H1 (cell line): ENCODE results near the gene PAWR. TPM values are rescaled to one million over a fixed set of nuclear protein-coding genes. Genes with fewer than 3 reads are reported as not detected.

ENCODE experiments used
- CTCF ChIA-PET: fragments of 300-600 bp; sonication (Branson Sonifier 250); formaldehyde crosslinking; loops from one replicate; lab custom pipeline; 2021; ENCODE audit not compliant: partially characterized antibody; lab: Charles Lee
- POLR2A ChIA-PET: fragments of 300-600 bp; sonication (Branson Sonifier 250); formaldehyde crosslinking; loops from one replicate; lab custom pipeline; 2021; ENCODE audit warnings: inconsistent platforms; ENCODE audit not compliant: partially characterized antibody; lab: Charles Lee
- DNase-seq, 2 experiments: peaks; one replicate each; pipeline versions ENCODE4 v3.0.0 to v3.0.0-alpha.2; 2010 to 2022; ENCODE audit warnings: low spot score in 2 of 2, low read depth in 1 of 2, mixed read lengths in 1 of 2
- FAIRE-seq: peaks from 2 replicates; lab custom pipeline; 2011; peaks lifted over from hg19 to GRCh38; lab: Jason Lieb, UNC
- H2AFZ ChIP-seq: 2 replicates; pipeline ENCODE4 v1.8.1; 2012; ENCODE audit warnings: low read length, inconsistent platforms
- H2AK5ac ChIP-seq: 2 replicates; pipeline ENCODE4 v1.6.1; 2013; ENCODE audit warnings: low read depth, low read length
- H2BK120ac ChIP-seq: replicated peaks from 2 replicates; pipeline ENCODE3; 2013; ENCODE audit warnings: low read depth, low read length, inconsistent platforms
- H2BK12ac ChIP-seq: 2 replicates; pipeline ENCODE4 v1.6.1; 2013; ENCODE audit warnings: low read depth, low read length
- H2BK15ac ChIP-seq: 2 replicates; pipeline ENCODE4 v1.6.1; 2013; ENCODE audit warnings: low read length
- H2BK20ac ChIP-seq: 2 replicates; pipeline ENCODE4 v1.6.1; 2013; ENCODE audit warnings: low read length
- H2BK5ac ChIP-seq: 2 replicates; pipeline ENCODE4 v1.6.1; 2013; ENCODE audit warnings: low read depth, low read length
- H3K14ac ChIP-seq: 2 replicates; pipeline ENCODE4 v1.6.1; 2013; ENCODE audit warnings: inconsistent platforms; ENCODE audit not compliant: insufficient read length
- H3K18ac ChIP-seq: 2 replicates; pipeline ENCODE4 v1.6.1; 2013; ENCODE audit warnings: low read length; ENCODE audit errors: extremely low read depth
- H3K23ac ChIP-seq: 2 replicates; pipeline ENCODE4 v1.6.1; 2013; ENCODE audit warnings: inconsistent platforms; ENCODE audit not compliant: insufficient read length
- H3K23me2 ChIP-seq: 2 replicates; pipeline ENCODE4 v1.6.1; 2013; ENCODE audit warnings: low read depth, low read length
- H3K27ac ChIP-seq: 2 replicates; pipeline ENCODE4 v1.6.1; 2011; ENCODE audit warnings: low read depth, low read length, inconsistent platforms
- H3K27me3 ChIP-seq, 4 experiments: replicated peaks in 1 of 4; 1 replicate in 1 of 4; 2 replicates in 3 of 4; pipeline versions ENCODE4 v1.6.1 to v1.8.1; 2011 to 2013; ENCODE audit warnings: low read length in 3 of 4, mild to moderate bottlenecking in 3 of 4, inconsistent platforms in 2 of 4, mixed read lengths in 2 of 4, moderate library complexity in 1 of 4; ENCODE audit not compliant: control insufficient read depth in 3 of 4, insufficient read depth in 3 of 4; ENCODE audit errors: extremely low read depth in 1 of 4
- H3K36me3 ChIP-seq, 4 experiments: 2 replicates each; pipeline versions ENCODE4 v1.6.1 to v1.8.1; 2011 to 2013; ENCODE audit warnings: mild to moderate bottlenecking in 4 of 4, low read length in 3 of 4, moderate library complexity in 2 of 4, control low read depth in 1 of 4, inconsistent platforms in 1 of 4; ENCODE audit not compliant: insufficient read depth in 4 of 4, control insufficient read depth in 2 of 4
- H3K4ac ChIP-seq: replicated peaks from 2 replicates; pipeline ENCODE3; 2013; ENCODE audit warnings: low read length, low read depth, mixed read lengths, inconsistent platforms; ENCODE audit not compliant: insufficient read length
- H3K4me1 ChIP-seq, 4 experiments: replicated peaks in 1 of 4; 1 replicate in 1 of 4; 2 replicates in 3 of 4; pipeline versions ENCODE4 v1.6.1 to v1.8.1; 2011 to 2013; ENCODE audit warnings: low read length in 3 of 4, inconsistent platforms in 2 of 4, mixed read lengths in 1 of 4; ENCODE audit not compliant: insufficient read depth in 4 of 4, control insufficient read depth in 3 of 4
- H3K4me2 ChIP-seq, 2 experiments: 2 replicates each; pipeline versions ENCODE4 v1.6.1 to v1.8.1; 2011 to 2013; ENCODE audit warnings: low read depth in 2 of 2, low read length in 2 of 2, control low read depth in 1 of 2, inconsistent platforms in 1 of 2, mild to moderate bottlenecking in 1 of 2; ENCODE audit not compliant: insufficient read depth in 1 of 2
- H3K4me3 ChIP-seq, 4 experiments: fragments of 200-600, 300-600 bp in 1 of 4; sonication (generic), shearing (Covaris generic), sonication (Bioruptor Twin) in 1 of 4; 2 replicates each; pipeline versions ENCODE4 v1.5.1 to v1.8.1; 2011 to 2016; ENCODE audit warnings: low read length in 4 of 4, low read depth in 3 of 4, control low read depth in 2 of 4, inconsistent platforms in 2 of 4, mild to moderate bottlenecking in 2 of 4, mixed read lengths in 1 of 4, moderate library complexity in 1 of 4; ENCODE audit not compliant: insufficient read depth in 2 of 4; ENCODE audit errors: extremely low read depth in 1 of 4
- H3K56ac ChIP-seq: replicated peaks from 2 replicates; pipeline ENCODE3; 2013; ENCODE audit warnings: low read depth, mild to moderate bottlenecking, mixed read lengths, low read length, inconsistent platforms; ENCODE audit not compliant: insufficient read length
- H3K79me1 ChIP-seq: 2 replicates; pipeline ENCODE4 v1.6.1; 2013; ENCODE audit warnings: low read depth, low read length, control low read depth
- H3K79me2 ChIP-seq, 2 experiments: 2 replicates each; pipeline versions ENCODE4 v1.6.1 to v1.8.1; 2012 to 2013; ENCODE audit warnings: low read length in 2 of 2, mild to moderate bottlenecking in 2 of 2, inconsistent platforms in 1 of 2; ENCODE audit not compliant: insufficient read depth in 2 of 2, control insufficient read depth in 1 of 2
- H3K9ac ChIP-seq, 4 experiments: replicated peaks in 1 of 4; 1 replicate in 1 of 4; 2 replicates in 3 of 4; pipeline versions ENCODE4 v1.6.1 to v1.8.1; 2011 to 2013; ENCODE audit warnings: low read depth in 3 of 4, low read length in 3 of 4, control low read depth in 2 of 4, mild to moderate bottlenecking in 2 of 4, moderate library complexity in 2 of 4, inconsistent platforms in 1 of 4; ENCODE audit errors: extremely low read depth in 1 of 4
- H3K9me3 ChIP-seq, 2 experiments: 2 replicates each; pipeline versions ENCODE4 v1.6.1 to v1.8.1; 2012 to 2013; ENCODE audit warnings: mild to moderate bottlenecking in 2 of 2, moderate library complexity in 2 of 2, control low read depth in 1 of 2, inconsistent platforms in 1 of 2, low read depth in 1 of 2, low read length in 1 of 2, mixed read lengths in 1 of 2; ENCODE audit not compliant: insufficient read depth in 2 of 2
- H4K20me1 ChIP-seq, 2 experiments: replicated peaks in 1 of 2; 2 replicates each; pipeline versions ENCODE3 to v1.8.1; 2011 to 2013; ENCODE audit warnings: inconsistent platforms in 2 of 2, low read length in 2 of 2, mild to moderate bottlenecking in 1 of 2; ENCODE audit not compliant: insufficient read depth in 2 of 2, control insufficient read depth in 1 of 2
- H4K5ac ChIP-seq: 2 replicates; pipeline ENCODE4 v1.6.1; 2013; ENCODE audit warnings: low read length, low read depth, mixed read lengths, inconsistent platforms; ENCODE audit not compliant: insufficient read length
- H4K8ac ChIP-seq: 2 replicates; pipeline ENCODE4 v1.8.0; 2013; ENCODE audit warnings: mild to moderate bottlenecking, moderate library complexity, low read length, inconsistent platforms; ENCODE audit not compliant: insufficient read depth; ENCODE audit errors: extremely low read depth
- H4K91ac ChIP-seq: replicated peaks from 2 replicates; pipeline ENCODE3; 2013; ENCODE audit warnings: low read length, mixed read lengths, inconsistent platforms; ENCODE audit not compliant: insufficient read length
- FOSL1 ChIP-seq: IDR thresholded peaks from 2 replicates; pipeline ENCODE4 v1.6.1; 2011; ENCODE audit warnings: mild to moderate bottlenecking, low read depth, low read length, moderate library complexity; ENCODE audit not compliant: insufficient read depth
- MAFK ChIP-seq: IDR thresholded peaks from 2 replicates; pipeline ENCODE4 v1.6.1; 2012; ENCODE audit warnings: low read depth, mild to moderate bottlenecking, improper control_type of control experiment, low read length
- WGBS, 2 experiments: shearing (Covaris generic) in 1 of 2; methylation state at CpG; one replicate each; pipeline versions ENCODE4 v1.1.6 to v1.1.7; 2013 to 2015; ENCODE audit warnings: low lambda C conversion rate in 2 of 2, mixed read lengths in 2 of 2, inconsistent platforms in 1 of 2, low coverage in 1 of 2, missing lambda C conversion rate in 1 of 2; ENCODE audit not compliant: insufficient replicate concordance in 2 of 2, insufficient coverage in 1 of 2, insufficient read length in 1 of 2; ENCODE audit errors: extremely low coverage in 1 of 2, missing lambda C conversion rate in 1 of 2; 5-methylcytosine and 5-hydroxymethylcytosine counted together
- polyA plus RNA-seq, 7 experiments: library from polyadenylated mRNA; depleted of rRNA in 3 of 7; stranded (reverse) in 5 of 7; unstranded in 2 of 7; fragments of >200 nt in 5 of 7; fragments of 200-250 nt in 2 of 7; gene quantifications; 1 replicate in 5 of 7; 2 replicates in 1 of 7; 4 replicates in 1 of 7; pipeline versions ENCODE4 v1.2.1 to v1.2.3, GENCODE V29; 2011 to 2013; ENCODE audit warnings: missing spikeins in 2 of 7, mixed read lengths in 2 of 7
- total RNA-seq: library from RNA; stranded (reverse); fragmentation: NEBNext Ultra II Directional; extraction: Animal tissue kit (Norgen Biotek cat#: 25700); gene quantifications from 2 replicates; pipeline ENCODE4 v1.2.1, GENCODE V29; 2021

Gene PAWR
- total and polyA plus RNA-seq, 2 of the 8 experiments (the other 6 are each of a cell fraction or from before 2014, with no cell fraction given), result 28.3 to 327 TPM

DNA sequence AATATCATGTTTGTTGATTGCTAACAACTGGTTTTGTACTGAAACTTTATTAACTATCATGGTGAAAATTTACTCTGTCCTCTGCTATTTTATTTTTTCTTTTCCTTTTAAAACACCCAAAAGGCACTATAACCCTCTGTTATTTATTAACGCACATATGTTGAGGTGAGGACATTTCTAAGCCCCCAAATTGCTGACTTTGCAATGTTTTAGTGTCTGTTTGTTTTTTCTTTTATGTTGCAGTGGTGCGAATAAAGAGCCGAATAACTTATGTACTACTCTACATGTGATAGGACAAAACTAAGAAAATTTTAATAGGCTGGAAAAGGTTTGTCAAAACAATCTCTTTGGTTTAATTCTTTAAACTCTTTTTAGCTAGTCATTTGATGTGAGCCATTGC, 24.5 kb upstream of the PAWR start:
- no peaks in the 10 kb centered on the region for H3K4me1 ChIP-seq
- no peak overlapping the region for H2BK120ac ChIP-seq
- H2AFZ ChIP-seq, result no peak overlapping the region
- 97% methylated on average over 3 of the region's 3 CpGs; no CpG with 5 or more reads in 1 of the 2 experiments for WGBS, 2 experiments
- H4K91ac ChIP-seq, result no peak overlapping the region
- POLR2A ChIA-PET, result interaction anchor here (0.8 to 1.1 kb wide), 2 partner anchors 21 to 25 kb away, joined by 3 read pairs; partner anchors contain the start of gene PAWR
- FAIRE-seq (no peak), DNase-seq (no peak)
- no peak for TF ChIP-seq FOSL1
- TF ChIP-seq MAFK, result peak; percentile 66; the same call in 1 of the 2 replicates
- no peaks in the 10 kb centered on the region; the same call in 1 of the 2 replicates for H3K23me2 ChIP-seq
- no peak overlapping the region for H3K27ac ChIP-seq
- no peaks in the 10 kb centered on the region for H4K20me1 ChIP-seq
- H3K36me3 ChIP-seq, result no peaks in the 10 kb centered on the region
- no peak overlapping the region for H3K18ac ChIP-seq
- H3K4me3 ChIP-seq, result no peak overlapping the region
- H2BK20ac ChIP-seq, result no peak overlapping the region
- H2BK15ac ChIP-seq, result no peak overlapping the region
- H3K23ac ChIP-seq, result no peak overlapping the region
- H3K9me3 ChIP-seq, result no peaks in the 10 kb centered on the region; a peak in 1 of 4 replicates
- no peak overlapping the region for H3K4ac ChIP-seq
- no peak overlapping the region for H4K5ac ChIP-seq
- H3K4me2 ChIP-seq, result no peak overlapping the region
- H3K56ac ChIP-seq, result no peak overlapping the region
- no peaks in the 10 kb centered on the region for H3K79me1 ChIP-seq
- no peak overlapping the region for H2AK5ac ChIP-seq
- CTCF ChIA-PET, result no interaction called here
- H2BK12ac ChIP-seq, result no peak overlapping the region
- H2BK5ac ChIP-seq, result no peak overlapping the region
- no peaks in the 10 kb centered on the region for H3K27me3 ChIP-seq
- H4K8ac ChIP-seq, result no peak overlapping the region
- no peak overlapping the region for H3K9ac ChIP-seq
- H3K14ac ChIP-seq, result no peak overlapping the region
- no peaks in the 10 kb centered on the region for H3K79me2 ChIP-seq
